Measurements from ENCODE around the gene SERPINA5.

DNA sequence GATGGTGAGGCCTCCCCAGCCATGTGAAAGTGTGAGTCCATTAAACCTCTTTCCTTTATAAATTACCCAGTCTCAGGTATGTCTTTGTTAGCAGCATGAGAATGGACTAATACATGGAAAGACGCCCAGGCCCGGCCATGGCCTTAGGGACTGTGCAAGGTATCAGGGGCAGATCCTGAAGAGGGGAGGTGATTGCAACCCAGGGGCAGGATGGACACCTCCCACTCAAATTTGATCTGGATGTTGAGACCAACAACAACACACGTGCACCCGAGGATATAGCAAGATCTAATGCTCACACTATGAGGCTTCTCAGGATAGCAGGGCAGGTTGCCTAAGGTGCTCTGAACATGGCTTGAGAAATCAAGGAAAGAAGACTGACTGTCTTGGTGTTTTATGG lies 33.5 kb upstream of the SERPINA5 start:
- TF ChIP-seq, protein P1, sequence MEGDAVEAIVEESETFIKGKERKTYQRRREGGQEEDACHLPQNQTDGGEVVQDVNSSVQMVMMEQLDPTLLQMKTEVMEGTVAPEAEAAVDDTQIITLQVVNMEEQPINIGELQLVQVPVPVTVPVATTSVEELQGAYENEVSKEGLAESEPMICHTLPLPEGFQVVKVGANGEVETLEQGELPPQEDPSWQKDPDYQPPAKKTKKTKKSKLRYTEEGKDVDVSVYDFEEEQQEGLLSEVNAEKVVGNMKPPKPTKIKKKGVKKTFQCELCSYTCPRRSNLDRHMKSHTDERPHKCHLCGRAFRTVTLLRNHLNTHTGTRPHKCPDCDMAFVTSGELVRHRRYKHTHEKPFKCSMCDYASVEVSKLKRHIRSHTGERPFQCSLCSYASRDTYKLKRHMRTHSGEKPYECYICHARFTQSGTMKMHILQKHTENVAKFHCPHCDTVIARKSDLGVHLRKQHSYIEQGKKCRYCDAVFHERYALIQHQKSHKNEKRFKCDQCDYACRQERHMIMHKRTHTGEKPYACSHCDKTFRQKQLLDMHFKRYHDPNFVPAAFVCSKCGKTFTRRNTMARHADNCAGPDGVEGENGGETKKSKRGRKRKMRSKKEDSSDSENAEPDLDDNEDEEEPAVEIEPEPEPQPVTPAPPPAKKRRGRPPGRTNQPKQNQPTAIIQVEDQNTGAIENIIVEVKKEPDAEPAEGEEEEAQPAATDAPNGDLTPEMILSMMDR (IDR thresholded peaks at IDR 0.05 in 8 of 11, conservative IDR thresholded peaks at IDR 0.05 in 3 of 11), result no peak
- no peak for TF ChIP-seq POLR2A (IDR thresholded peaks at IDR 0.05)
